GM06990 (cell line): Measurements from ENCODE around the gene PIGZ.

Experiments
- DNase-seq: peaks from one replicate; pipeline ENCODE4 v3.0.0-alpha.2; 2011; ENCODE audit not compliant: insufficient read length; ENCODE audit errors: extremely low read depth
- H3K27me3 ChIP-seq: replicated peaks from 2 replicates; pipeline ENCODE4 v1.6.0; 2011; ENCODE audit warnings: low read length; ENCODE audit not compliant: control insufficient read depth, insufficient read depth
- H3K36me3 ChIP-seq: 2 replicates; pipeline ENCODE4 v1.5.1; 2011; ENCODE audit warnings: low read length; ENCODE audit not compliant: control insufficient read depth, insufficient read depth
- H3K4me3 ChIP-seq: replicated peaks from 2 replicates; pipeline ENCODE4 v1.5.1; 2011; ENCODE audit warnings: low read depth, mild to moderate bottlenecking, control low read depth, low read length
- TF ChIP-seq, protein P1 (sequence below): IDR thresholded peaks from 2 replicates; pipeline ENCODE4 v1.5.1; 2011; ENCODE audit warnings: low read length, control low read depth, mild to moderate bottlenecking, inconsistent platforms; ENCODE audit not compliant: insufficient read depth, poor library complexity, severe bottlenecking

Gene PIGZ

DNA sequence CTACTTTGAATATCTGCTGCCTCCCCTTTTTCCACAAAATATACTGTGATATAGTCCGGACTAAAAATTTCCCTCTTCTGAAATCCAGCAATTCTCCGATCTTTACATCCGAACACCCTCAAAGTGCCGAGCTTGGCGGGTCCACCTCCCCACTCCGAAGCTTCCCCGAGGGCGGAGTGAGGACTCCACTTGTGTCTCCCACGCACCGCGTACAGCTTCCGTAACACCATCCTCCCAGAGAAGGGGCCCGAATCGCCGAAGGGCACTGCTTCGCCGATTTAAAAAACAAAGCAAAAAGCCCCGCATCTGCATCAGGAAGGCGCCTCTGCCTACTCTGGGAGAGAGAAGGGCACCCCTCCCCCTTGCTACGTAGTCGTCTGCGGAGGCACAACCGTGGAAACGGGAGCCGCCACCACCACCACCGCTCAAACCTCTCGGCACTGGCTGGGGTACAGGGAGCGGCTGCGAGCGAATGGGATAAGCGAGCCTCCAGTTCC, 26.9 kb downstream of the PIGZ start:
- H3K27me3 ChIP-seq: no peaks in the 10 kb centered on the region
- H3K4me3 ChIP-seq: peak overlapping the region; percentile 85
- TF ChIP-seq, protein P1, sequence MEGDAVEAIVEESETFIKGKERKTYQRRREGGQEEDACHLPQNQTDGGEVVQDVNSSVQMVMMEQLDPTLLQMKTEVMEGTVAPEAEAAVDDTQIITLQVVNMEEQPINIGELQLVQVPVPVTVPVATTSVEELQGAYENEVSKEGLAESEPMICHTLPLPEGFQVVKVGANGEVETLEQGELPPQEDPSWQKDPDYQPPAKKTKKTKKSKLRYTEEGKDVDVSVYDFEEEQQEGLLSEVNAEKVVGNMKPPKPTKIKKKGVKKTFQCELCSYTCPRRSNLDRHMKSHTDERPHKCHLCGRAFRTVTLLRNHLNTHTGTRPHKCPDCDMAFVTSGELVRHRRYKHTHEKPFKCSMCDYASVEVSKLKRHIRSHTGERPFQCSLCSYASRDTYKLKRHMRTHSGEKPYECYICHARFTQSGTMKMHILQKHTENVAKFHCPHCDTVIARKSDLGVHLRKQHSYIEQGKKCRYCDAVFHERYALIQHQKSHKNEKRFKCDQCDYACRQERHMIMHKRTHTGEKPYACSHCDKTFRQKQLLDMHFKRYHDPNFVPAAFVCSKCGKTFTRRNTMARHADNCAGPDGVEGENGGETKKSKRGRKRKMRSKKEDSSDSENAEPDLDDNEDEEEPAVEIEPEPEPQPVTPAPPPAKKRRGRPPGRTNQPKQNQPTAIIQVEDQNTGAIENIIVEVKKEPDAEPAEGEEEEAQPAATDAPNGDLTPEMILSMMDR: no peak
- H3K36me3 ChIP-seq: peaks cover 14% of the 10 kb centered on the region
- DNase-seq: no peak

GRCh38 chr3:196938576-196938975, 30.1 kb downstream of the PIGZ start:
- DNase-seq: no peak
- peaks cover 21% of the 10 kb centered on the region for H3K36me3 ChIP-seq

DNA sequence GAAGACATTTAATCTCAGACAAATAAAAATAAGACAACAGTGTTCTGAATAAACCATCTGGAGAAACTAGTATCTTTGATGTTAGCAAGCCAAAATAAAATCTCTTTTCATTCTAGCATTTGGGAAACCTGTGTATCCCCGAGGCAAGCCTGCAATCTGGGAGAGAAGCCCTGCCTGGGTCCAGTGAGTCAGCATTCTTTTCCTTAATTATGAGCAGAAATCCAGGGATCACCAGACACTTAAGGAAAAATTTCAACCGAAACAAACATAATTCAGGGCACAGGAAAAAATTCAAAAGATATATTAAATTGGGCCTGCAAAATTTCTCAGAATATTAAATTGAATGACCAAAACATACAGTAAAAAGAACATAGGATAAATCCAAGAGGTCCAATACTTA, 30.5 kb downstream of the PIGZ start:
- no peaks in the 10 kb centered on the region for H3K27me3 ChIP-seq
- no peak overlapping the region for H3K4me3 ChIP-seq
- TF ChIP-seq, protein P1: no peak
- no peak for DNase-seq
- peaks cover 21% of the 10 kb centered on the region for H3K36me3 ChIP-seq

More at GRCh38 chr3:196938576-196938975, 30.1 kb downstream of the PIGZ start:
- Histone ChIP-seq H3K27me3 (no peaks in the 10 kb centered on the region), H3K4me3 (no peak overlapping the region)
- TF ChIP-seq, protein P1: no peak

GRCh38 chr3:196936288-196936687, 32.3 kb downstream of the PIGZ start:
- Histone ChIP-seq H3K36me3 (peaks cover 22% of the 10 kb centered on the region), H3K4me3 (no peak overlapping the region)
- TF ChIP-seq, protein P1: no peak

DNA sequence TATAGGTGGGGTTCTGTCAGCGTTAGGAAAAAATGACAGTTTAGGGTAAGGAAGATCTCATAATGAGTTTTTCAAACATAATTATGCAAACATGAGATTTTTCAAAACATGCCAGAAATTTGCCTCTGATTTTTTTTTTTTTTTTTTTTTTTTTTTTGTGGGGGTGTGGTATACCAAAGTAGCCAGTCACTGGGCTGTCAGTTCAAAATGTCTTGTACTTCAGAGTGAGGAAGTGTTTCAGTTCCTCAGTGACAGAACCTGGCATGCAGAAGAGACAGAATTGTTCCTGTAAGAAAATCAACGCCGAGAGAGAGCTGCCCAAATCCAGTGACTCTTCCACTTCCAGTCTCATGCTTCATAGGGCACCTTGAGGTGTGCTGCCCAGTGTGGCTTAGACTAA, 36.0 kb downstream of the PIGZ start:
- no peak for DNase-seq
- Histone ChIP-seq H3K36me3 (peaks cover 21% of the 10 kb centered on the region), H3K27me3 (no peaks in the 10 kb centered on the region), H3K4me3 (no peak overlapping the region; the same call in 1 of the 2 replicates)
- TF ChIP-seq, protein P1: no peak

More at GRCh38 chr3:196936288-196936687, 32.3 kb downstream of the PIGZ start:
- no peak for DNase-seq
- H3K27me3 ChIP-seq: no peaks in the 10 kb centered on the region
